Jurkat, Clone E6-1 (cell line): ENCODE results near the gene NRTN. TPM values are rescaled to one million over a fixed set of nuclear protein-coding genes. Genes with fewer than 3 reads are reported as not detected.
"Not testable (repeated sequence)": the region's sequence is repeated elsewhere in the genome, so short reads cannot be mapped to it uniquely, and the experiment has no call there.

ENCODE experiments used
- DNase-seq: peaks from one replicate; pipeline ENCODE4 v3.0.0-alpha.2; 2011; ENCODE audit warnings: low read depth, low spot score
- H3K4me3 ChIP-seq: 2 replicates; pipeline ENCODE4 v1.5.1; 2011; ENCODE audit warnings: mild to moderate bottlenecking, low read length, control low read depth, moderate library complexity
- polyA plus RNA-seq: library from polyadenylated mRNA; unstranded; fragments of >200 nt; gene quantifications from one replicate; pipeline ENCODE4 v1.2.1, GENCODE V29; 2012; ENCODE audit warnings: missing spikeins; ENCODE audit not compliant: insufficient read length, insufficient read depth

NRTN gene, protein sequence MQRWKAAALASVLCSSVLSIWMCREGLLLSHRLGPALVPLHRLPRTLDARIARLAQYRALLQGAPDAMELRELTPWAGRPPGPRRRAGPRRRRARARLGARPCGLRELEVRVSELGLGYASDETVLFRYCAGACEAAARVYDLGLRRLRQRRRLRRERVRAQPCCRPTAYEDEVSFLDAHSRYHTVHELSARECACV
- polyA plus RNA-seq = 6.9 TPM

DNA sequence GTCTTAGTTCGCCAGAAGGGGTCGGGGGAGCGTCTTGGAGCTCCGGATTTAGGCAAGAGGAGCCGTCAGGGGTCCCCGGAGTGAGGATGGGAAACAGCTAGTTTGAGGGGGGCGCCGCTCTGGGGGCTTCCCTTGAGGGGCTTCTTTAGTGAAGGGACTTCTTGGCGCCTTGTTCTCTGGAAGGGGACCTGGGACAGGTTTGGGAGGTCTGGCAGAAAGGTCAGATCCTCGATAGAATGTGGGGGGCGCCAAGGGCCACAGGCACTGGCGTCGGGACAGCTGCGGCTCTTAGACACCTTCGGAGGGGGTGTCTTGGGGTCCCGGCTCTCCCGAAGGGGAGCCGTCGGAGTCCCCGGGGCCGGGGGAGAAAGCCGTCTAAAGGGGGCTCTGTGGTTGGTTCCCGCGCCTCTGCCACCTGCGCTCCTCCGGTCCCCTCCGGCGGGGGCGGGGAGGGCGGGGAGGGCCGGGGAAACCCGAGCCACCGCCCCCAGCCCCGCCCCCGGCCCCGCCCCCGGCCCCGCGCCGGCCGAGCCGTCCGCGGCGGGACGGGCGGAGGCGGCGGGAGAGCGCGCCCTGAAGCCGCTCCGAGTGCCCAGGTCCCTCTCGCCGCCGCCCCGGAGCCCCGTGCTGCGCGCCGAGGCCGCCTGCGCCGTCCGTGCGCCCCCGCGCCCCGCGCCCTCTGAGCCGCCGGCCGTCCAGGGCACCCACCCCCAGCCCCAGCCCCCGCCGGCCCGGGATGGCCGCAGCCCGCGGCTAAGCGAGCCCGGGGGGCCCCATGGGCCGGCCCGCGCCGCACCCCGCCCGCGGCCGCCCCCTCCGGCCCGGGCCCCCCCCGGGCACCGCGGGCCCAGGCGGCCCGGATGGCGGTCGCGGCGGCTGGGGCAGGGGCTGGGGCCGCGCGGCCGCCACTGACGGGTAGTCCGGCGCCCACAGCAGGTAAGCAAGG, at the start of gene NRTN:
Gene NRTN, plus strand, starts transcription at position 552 of the 946 bp plus-strand sequence. CDS start 19,099 bp downstream, outside the sequence.
- DNase-seq = no peak
- peak within 1 kb of the TSS; percentile 37 for H3K4me3 ChIP-seq

DNA sequence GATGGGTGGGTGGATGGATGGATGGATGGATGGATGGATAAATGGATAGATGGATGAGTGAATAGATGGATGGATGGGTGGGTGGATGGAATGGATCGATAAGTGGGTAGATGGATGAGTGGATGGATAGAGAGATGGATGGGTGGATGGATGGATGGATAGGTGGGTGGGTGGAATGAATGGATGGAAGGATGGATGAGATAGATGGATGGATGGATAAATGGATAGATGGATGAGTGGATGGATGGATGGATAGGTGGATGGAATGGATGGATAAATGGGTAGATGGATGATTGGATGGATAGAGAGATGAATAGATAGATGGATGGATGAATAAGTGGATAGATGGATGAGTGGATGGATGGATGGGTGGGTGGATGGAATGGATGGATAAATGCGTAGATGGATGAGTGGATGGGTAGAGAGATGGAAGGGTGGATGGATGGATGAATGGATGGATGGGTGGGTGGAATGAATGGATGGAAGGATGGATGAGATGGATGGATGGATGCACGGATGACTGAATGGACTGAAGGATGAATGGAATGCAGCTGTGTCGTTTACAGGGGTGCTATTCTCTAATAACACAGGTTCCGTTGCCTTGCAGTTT, 42.2 kb upstream of the NRTN start:
- H3K4me3 ChIP-seq = no peak overlapping the region
- DNase-seq = no peak

DNA sequence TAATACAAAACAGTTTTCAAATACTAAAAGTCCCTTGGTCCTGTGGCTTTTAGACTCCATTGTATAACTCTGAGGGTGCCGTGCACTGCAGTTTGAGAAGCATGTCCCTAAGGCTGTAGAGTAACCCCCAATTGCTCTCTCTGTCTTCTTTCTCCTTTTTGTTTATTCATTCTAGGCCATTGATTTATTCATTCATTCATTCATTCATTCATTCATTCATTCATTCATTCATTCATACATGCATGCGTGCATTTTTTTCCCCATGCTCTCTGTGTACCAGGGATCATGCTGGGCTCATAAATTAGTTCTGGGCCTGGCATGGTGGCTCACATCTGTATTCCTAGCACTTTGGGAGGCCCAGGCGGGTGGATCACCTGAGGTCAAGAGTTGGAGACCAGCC, 39.6 kb upstream of the NRTN start:
- H3K4me3 ChIP-seq = no peak overlapping the region
- DNase-seq = no peak

DNA sequence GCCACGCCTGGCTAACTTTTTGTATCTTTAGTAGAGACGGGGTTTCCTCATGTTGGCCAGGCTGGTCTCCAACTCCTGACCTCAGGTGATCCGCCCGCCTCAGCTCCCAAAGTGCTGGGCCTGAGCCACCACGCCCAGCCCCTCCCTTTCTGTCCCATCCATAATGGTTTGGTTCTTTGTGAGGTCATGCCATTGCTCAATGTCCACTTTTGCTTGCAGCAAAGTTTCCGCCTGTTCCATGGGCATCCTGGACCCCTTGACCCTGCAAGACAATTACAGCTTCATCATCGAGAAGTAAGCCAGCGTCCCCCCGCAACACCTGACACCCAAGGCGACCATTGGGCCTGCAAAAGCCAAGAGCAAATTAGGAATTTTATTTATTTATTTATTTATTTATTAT, 36.9 kb upstream of the NRTN start:
- no peak overlapping the region for H3K4me3 ChIP-seq
- no peak for DNase-seq

DNA sequence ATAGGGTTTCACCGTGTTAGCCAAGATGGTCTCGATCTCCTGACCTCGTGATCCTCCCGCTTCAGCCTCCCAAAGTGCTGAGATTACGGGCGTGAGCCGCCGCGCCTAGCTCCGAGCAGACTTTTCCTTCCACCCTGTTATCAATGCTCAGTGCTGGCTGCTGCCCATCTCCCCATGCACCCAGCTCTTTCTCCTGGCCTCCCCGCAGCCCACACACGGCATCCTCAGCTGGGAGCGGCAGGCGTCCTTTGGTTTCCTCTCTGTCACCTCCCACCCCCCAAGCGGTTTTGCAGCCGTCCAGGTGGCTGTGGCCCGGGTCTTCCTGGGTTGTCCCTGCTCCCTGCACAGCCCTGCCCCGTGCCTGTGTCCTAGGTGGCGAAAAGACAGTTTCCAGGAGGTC, 32.5 kb upstream of the NRTN start:
- no peak for DNase-seq
- no peak overlapping the region for H3K4me3 ChIP-seq

DNA sequence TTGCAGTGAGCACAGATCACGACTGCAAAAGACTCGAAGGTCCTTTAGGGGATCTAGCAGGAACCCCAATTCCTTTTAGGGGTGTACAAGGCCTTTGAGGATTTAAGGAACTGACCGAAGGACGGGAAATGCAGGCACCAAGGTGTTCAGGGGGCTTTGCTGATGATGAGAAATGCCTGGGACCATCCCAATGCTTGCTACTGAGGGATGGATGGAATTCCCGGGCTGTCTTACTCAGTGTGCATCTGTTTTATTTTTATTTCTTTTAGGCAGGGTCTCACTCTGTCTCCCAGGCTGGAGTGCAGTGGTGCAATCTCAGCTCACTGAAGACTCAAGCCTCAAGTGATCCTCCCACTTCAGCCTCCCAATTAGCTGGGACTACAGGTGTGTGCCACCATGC, 31.6 kb upstream of the NRTN start:
- no peak overlapping the region for H3K4me3 ChIP-seq
- no peak for DNase-seq

DNA sequence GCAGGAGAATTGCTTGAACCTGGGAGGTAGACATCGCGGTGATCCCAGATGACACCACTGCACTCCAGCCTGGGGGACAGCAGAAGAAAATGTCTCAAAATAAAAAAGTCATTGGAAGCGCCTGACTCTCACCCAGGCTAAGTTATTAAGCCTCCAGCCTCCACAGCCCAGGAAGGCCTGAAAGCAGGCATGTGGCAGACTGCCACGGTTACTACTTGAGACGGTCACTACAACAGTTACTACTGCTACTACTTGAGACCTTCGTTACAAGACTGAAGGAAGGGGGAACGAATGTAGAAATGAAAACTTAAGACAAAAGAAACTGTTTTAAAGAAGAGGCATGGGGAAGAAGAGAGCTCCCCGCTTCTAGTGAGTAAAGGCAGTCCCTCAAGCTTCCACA, 29.9 kb upstream of the NRTN start:
- DNase-seq = no peak
- no peak overlapping the region for H3K4me3 ChIP-seq

DNA sequence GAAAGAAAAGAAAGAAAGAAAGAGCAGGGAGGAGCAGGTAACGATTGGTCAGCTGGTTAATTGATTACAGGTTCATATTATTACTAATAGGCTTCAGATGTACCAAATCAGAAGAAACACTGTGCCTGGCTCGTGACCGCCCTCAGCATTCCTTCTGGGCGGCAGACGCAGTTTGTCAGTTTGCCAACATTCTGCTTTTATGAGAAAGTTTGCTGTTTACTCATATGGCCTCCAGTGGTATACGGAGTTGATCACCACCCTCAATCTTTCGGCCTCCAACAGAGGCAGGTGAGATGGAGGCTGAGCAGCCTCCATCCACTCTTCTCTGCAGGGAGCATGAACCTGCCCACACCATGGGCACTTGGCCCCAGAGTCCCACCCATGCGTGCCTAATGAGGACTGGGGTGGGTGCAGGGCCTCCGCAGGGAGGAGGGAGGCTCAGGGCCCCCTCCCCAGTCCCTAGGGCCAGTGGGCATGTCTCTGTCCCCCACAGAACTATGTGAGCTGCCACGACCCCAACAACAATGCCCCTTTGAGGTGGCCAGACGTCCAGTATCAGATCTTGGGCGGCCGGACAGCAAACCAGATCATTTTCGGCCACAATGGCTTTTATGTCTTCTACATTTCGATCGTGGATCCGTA, 29.1 kb upstream of the NRTN start:
- no peak for DNase-seq
- H3K4me3 ChIP-seq = no peak overlapping the region

DNA sequence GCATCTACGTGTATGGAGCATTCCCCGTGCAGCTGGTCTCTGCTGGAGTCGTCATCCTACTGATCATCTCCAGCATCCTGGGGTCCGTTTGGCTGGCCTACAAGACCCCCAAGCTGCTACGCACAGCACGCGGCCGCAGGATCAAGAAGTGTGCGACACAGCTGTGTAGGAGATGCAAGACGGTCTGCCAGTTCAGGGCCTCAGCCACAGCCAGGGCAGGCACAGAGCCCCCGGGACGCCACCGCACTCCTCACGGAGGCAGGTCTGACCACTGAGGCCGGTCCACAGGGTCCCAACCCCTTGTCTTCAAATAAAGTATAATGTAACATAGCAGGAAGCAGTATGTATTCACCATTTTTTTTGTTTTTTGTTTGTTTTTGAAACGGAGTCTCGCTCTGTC, 26.5 kb upstream of the NRTN start:
- no peak overlapping the region for H3K4me3 ChIP-seq
- DNase-seq = no peak

DNA sequence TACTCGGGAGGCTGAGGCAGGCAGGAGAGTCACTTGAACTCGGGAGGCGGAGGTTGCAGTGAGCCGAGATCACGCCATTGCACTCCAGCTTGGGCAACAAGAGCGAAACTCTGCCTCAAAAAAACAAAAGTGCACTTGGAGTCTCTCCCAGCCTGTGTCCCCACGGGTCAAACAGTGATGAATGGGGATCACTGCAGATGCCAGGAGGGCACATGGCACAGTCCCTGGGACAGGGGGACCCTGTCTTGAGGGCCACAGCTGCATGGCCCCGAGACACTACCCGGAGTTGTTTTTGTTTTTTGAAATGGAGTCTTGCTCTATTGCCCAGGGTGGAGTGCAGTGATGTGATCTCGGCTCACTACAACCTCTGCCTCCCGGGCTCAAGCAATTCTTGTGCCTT, 24.0 kb upstream of the NRTN start:
- H3K4me3 ChIP-seq, DNase-seq: not testable (repeated sequence)

DNA sequence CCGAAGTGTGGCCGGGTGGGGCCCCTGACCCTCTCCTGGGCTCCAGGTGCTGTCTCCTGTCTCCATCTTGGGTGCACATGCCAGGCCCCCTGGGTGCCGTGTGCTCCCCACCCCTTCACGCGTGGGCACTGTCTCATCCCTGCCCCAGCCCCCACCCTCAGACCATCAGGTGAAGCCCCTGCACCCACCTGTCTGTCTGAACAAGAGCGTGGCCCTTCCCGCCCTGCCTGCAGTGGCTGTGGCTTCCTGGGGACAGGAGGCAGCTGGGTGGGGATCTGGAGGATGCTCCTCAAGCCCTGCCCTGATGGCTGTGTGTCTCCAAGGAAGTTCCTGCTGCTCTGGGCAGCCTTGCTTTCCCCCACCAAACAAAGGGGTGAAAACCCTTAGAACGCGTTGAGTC, 22.5 kb upstream of the NRTN start:
- no peak overlapping the region for H3K4me3 ChIP-seq
- no peak for DNase-seq

DNA sequence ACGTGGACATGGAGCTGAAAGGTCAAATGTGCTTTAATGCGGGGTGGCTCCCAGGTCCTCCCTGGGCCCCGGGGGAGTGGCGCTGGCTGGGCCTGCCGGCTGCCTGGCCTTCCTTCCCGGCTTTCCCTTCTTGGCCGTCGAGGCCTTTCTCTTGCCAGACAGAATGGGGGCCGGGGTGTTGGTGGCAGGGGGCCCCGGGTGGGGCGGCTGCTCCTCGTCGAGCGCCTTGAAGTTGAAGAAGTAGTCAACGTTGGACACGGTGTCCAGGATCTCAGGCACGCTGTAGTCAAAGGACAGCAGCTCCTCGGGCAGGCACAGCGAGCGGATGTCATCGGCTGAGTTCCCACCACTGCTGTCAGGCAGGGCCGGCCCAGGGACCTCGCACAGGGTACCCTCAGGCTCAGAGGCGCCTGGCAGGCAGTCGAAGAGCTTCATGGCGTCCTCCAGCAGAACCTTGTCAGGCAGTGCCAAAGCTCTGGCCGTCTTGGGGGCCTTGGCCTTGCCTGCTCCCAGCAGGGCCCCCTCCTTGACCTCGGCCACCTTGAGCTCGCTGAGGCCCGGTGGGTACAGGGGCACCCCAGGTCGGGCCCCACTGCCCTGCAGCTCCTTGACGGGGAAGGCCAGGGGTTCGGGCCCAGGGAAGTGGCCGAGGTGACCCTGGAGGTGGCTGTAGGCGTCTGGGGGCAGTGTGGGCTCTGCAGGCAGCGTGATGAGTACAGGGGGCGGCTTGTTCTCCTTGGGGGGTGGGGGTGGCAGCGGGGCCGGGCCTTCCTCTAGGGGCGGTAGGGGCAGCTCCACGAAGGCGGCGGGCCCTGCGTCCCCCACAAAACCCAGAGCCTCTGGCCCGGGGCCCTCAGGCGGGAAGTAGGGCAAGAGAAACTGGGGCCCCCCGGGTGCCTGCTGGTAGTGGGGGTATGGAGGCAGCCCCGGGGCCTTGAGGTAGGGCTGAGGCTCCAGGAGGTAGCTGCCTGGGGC, 21.6 kb upstream of the NRTN start:
- no peak overlapping the region for H3K4me3 ChIP-seq
- DNase-seq = no peak

DNA sequence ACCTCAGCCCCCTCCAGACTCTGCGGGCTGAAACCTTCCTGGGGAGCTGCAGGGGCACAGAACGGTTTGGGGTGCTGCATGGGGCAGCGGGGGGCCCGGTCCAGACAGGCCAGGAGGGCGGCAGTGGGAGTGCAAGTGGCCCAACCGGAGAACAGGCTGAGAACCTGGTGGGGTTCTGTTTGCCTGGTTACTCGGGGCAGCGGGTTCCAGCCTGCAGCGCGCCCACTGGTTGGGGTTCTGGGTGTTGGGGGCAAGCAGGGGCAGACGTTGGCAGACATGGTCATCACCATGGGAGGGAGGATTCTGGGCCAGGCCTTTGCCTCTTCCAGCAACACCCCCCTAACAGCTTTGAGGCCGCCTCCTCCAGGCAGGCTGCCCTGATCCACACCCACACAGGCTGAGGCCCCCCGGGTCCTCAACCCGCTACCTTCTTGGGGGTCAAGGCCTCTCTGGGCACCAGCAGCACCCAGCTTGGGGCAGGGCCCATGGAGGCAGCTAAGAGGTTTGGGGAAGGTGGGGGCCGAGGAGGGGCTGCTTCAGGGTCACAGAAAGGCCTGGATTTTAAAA, 20.2 kb upstream of the NRTN start, which contains the start of gene PRR22:
Gene PRR22, minus strand, starts transcription at position 166 of the 567 bp plus-strand sequence. Its CDS starts 86 bp downstream, at position 80.
- no peak within 1 kb of the TSS for H3K4me3 ChIP-seq
- DNase-seq = no peak

DNA sequence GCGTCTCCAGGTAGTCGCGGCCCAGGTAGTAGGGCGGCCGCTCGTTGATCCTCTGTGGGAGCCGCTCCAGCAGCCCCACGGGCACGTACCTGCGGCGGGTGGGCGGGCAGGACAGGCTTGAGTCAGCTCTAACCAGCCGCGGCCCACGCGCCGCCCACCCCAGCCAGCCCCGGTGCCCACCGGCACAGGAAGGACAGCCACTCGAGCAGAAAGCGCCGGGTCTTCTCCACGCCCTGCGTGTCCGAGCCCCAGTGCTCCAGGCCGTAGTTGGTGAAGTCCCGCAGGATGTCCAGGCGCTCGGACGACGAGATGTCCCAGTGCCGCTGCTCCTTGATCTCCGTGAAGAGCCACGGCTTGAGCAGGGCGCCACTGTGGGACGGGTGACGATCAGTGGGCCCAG, 19.4 kb upstream of the NRTN start:
- H3K4me3 ChIP-seq = no peak overlapping the region
- DNase-seq = no peak

DNA sequence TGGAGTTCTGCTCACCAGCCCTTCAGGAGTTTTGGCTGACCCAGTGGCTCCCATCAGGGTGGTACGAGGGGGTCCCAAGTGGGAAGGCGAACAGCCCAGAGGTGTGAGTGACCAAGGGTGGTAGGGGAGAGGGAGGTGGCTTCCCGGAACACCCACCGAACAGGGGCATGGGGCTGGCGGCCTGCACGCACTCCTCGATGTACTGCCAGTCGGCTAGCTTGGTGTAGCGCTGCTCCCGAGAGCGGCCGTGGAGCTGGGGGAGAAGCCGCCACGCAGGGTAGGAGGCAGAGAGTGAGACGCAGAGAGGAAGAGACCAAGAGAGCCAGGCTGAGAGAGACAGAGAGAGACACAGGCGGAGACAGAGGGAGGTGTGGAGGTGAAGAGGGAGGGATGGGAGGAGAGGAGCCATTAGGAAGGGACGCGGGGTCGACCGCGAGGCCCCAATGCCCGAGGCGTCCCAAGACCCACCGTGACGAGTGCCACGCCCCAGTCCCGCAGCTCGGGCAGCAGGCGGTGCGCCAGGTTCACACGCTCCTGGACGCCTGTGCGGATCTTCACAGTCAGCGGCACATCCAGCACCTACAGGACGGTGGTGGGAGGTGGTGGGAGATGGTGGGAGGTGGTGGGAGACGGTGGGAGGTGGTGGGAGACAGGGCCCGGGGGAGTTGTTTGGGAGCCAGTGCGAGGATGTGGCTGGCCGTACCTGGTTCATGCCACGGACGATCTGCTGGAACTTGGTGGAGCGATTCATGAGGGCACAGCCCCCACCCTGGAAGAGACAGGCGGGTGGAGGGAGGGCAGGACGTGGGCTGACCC, 18.1 kb upstream of the NRTN start:
- DNase-seq = no peak
- H3K4me3 ChIP-seq = no peak overlapping the region

DNA sequence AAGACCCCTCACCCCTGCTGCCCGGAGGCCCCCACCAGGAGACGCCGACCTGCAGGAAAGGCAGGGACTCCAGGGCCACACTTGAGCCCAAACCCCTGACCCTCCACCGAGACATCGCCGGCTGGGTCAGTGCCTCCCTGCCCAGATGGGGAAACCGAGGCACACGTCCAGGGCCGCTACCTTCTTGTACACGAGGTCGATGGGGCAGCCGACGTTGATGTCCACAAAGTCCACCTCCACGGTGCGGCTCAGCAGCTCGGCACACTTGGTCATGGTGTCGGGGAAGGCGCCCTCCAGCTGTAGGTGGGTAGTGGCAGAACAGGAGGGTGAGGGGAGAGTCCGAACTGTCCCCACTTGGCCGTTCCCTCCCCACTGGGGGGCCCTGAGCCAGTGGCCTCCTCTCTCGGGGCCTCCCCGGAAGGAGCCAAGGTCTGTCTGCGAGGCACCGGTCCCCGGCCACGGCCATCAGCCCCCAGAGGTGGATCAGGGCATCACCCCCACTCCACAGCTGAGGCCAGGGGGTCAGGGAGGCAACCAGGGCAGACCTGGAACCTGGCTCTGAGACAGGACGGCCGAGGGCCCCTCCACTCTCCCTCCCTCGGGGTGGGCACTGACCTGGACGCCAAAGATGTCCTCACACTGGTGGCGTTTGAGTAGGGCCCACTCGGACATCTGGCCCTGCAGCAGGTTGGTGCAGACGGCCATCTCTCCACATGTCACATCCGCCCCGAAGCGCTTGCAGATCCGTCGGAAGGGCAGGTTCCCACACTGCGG, 17.3 kb upstream of the NRTN start:
- DNase-seq = no peak
- H3K4me3 ChIP-seq = no peak overlapping the region

DNA sequence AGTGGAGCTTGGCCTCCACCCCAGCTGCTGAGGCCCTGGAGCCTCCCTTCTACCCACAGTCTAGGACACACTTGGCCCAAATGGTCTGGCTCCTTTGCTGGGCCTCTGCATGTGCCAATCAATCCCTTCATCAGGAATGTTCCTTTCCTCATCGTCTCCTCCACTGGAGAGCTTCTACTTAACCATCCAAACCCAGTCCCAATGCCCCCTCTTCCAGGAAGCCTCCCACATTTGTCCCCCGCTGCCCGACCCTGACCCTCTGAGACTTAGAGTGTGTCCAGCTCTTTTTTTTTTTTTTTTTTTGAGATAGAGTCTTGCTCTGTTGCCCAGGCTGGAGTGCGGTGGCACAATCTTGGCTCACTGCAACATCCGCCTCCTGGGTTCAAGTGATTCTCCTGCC, 16.4 kb upstream of the NRTN start:
- no peak overlapping the region for H3K4me3 ChIP-seq
- DNase-seq = no peak
